GM12892 (cell line): ENCODE measurements around the gene ZBTB7C.

ENCODE experiments used
- POLR2A ChIP-seq: IDR thresholded peaks from 2 replicates; pipeline ENCODE4 v1.6.1; 2011; ENCODE audit warnings: low read depth, low read length, control low read depth
- TAF1 ChIP-seq: IDR thresholded peaks from 2 replicates; pipeline ENCODE4 v1.6.1; 2011; ENCODE audit warnings: low read depth, mild to moderate bottlenecking, control low read depth, low read length, borderline replicate concordance

- TF ChIP-seq POLR2A (no peak), TAF1 (no peak)
Measured at GRCh38 chr18:48038636-48039035, 370.5 kb downstream of the ZBTB7C start.
